HPDE6-E6E7 (cell line): ENCODE results near the gene TUBGCP3.

Experiments
- DNase-seq: peaks from one replicate; pipeline ENCODE4 v3.0.0; 2011; ENCODE audit warnings: missing footprints; ENCODE audit errors: extremely low spot score

The TUBGCP3 gene

GRCh38 chr13:112481458-112481857, 106.5 kb downstream of the TUBGCP3 start:
- DNase-seq: no peak

DNA sequence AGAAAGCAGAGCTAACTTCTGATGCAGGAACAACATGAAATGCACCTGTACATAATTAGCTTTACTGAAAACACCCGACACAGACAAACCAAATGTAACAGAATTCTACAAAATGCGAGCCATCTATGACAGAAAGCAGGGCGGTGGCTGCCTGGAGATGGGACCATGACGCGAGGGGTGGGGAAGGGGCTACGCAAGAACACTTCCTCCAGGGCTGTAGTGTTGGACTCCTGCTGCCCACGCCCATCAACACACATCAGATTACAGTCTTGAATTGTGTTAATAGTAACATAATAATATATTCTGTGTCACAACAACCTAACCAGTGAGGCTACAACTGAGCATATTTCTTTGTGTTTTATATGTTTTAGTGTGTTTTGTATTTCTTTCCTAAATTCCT, 108.6 kb downstream of the TUBGCP3 start:
- DNase-seq: no peak

- no peak for DNase-seq
Measured at GRCh38 chr13:112477070-112477619, 110.8 kb downstream of the TUBGCP3 start.

GRCh38 chr13:112475889-112476288, 112.1 kb downstream of the TUBGCP3 start:
- no peak for DNase-seq

GRCh38 chr13:112474869-112475268, 113.1 kb downstream of the TUBGCP3 start:
- DNase-seq: no peak

- DNase-seq: no peak
Measured at GRCh38 chr13:112473818-112474217, 114.1 kb downstream of the TUBGCP3 start.

GRCh38 chr13:112469071-112469745, 118.7 kb downstream of the TUBGCP3 start:
- no peak for DNase-seq

- DNase-seq: no peak
Measured at GRCh38 chr13:112468069-112468468, 119.9 kb downstream of the TUBGCP3 start.

- no peak for DNase-seq
Measured at GRCh38 chr13:112467236-112467635, 120.7 kb downstream of the TUBGCP3 start.

DNA sequence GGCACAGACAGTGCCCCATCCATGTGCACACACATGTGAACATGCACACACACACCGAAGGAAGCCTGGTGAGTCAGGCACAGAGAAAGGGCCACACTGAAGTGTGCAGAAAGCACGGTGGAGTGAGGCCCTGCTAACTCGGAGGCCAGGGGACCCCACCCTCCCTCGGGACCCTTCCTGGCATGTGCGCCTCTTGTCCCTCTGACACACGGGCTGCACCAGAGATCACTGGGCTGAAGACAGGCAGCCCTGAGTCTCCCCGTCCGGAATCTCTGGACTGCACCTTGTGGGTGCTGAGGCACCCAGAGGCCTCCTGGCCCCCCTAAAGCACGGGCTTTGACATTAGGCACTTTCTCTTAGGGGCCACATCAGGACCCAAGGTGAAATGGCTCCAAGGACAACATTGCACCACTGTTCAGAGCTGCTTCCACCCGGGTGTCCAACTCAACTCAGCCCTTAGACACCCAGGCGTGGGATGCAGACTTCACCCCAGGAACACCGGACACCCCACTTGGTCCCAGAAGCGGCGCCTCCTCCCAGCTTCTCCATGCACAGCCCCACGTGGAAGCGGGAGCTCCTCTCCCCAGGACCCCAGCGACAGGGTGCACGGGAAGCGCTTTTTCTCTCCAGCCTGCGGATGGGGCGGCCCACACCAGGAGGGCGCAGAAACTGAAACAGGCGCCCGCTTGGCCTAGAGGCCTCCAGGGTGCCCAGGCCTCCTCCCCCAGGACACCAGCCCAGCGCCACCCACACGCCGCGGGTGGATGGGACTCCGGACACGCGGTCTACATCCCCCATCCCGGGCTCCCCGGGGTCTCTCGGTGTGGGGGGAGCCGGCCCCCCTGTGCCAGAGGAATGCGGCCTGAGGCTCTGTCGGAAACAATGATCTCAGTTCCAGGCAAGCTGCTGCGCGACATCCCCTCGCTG, 121.6 kb downstream of the TUBGCP3 start:
- DNase-seq: no peak

DNA sequence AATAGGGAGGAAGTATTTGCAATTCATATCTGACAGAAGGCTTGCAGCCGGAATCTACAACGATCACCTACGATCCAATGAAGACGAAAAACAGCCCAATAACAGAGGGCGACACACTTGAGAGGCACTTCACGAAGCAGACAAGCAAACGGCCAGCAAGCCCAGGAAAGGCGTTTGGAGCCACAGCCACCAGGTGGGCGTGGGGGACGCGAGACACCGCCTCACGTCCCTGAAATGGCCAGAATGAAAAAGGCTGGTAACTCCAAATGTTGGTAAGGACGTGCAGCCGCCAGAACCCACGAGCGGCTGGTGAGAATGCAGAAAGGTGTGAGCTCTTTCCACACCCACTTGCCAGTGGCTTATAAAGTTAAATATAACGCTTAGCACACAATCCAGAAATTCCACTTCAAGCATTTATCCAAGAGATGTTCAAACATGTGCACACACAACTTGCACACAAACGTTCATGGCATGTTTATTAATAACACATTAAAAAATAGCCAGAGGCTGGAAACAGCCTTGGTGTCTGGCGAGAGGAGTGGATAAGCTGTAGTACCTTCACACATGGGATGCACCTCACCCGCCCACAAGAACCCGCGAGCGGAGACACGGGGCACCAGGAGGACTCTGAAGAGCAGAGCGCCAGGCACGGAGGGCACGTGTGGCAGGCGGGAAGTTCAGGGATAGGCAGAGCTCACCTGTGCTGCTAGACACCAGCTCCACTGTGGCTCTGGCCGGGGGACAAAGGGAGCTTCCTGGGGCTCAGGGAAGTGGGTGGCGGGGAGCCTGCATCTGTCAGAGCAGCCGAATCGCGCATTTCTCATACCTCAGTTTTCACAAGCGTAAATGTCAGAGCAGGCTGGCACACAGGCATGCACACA, 122.5 kb downstream of the TUBGCP3 start:
- DNase-seq: no peak

DNA sequence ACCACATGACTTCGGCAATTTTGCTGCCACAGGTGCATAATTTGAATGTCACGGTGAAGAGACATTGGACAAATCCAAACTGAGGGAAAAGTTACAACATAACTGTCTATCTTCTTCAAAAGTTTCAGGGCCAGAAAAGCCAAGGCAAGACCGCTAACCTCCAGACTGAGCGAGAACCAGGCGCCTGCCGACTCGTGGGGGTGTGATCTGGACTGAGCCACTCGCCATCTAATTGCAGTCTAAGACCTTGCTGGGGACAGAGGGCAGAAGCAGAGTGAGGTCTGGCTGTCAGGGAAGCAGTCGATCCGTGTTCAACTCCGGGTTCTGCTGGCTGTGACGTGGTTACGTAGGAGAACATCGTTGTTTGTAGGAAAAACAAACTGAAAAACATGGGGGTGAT, 123.2 kb downstream of the TUBGCP3 start:
- DNase-seq: no peak

DNA sequence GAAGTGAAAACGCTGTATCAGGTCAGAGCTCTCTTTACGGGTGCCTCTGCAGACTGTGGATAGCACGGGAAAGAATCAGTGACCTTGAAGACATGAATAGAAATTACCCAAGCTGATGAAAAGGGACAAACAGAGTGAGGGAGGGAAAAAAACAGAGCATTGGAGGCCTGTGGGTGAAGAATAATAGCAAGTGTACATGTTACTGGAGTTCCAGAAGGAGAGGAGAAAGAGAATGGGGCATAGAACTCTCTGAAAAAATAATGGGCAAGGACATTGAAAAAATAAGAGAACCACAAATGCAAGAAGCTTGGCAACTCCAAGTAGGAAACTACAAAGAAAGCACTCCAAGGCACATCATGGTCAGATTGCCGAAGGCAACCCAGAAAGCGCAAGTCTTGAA, 125.5 kb downstream of the TUBGCP3 start:
- no peak for DNase-seq

DNA sequence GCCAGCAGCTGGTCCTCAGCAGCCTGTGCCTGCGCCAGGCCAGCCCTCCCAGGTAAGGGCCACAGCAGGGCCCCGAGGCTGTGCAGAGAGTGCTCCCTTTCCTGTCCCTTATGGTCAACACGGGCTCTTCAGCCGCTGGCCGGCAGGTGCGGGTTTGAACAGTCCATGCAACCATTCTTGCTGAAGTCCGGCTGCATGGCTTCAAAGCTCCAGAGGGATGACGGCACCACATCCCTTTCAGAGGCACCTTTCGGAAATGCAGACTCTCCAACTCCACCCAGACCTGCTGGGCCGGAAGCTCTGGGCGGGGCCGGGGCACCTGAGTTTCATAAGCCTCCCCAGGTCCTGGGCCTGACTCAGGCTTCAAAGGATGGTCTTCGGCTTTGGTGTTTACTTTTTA, 130.5 kb downstream of the TUBGCP3 start:
- no peak for DNase-seq

- no peak for DNase-seq
Measured at GRCh38 chr13:112457081-112457480, 130.9 kb downstream of the TUBGCP3 start.

GRCh38 chr13:112456138-112457056, 131.6 kb downstream of the TUBGCP3 start:
- no peak for DNase-seq

DNA sequence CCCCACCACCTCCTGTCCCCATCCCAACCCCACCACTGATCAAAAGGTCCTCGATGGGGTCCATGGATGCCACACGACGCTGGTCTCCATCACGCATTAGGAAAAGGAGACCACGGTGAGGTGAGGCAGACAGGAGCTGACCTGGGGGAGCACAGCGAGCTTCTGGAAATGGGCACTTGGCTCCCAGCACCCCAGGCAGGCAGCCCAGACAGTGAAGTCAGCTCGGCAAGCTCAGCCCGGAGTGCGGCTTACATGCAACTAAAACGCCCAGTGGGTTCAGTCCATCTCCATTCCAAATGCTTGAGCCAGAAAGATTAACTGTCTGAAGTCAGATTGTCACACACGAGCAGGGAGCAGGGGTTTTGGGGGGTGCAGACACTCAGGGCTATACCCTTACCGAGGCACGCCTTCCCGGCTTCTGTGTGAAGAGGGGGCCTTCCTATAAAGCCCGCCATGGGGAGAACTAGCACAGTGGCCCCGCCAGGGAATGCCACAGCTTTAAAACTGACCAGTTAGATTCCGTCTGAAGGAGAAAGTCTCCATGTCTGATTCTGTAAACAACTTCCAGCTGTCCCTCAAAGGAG, 132.4 kb downstream of the TUBGCP3 start:
- no peak for DNase-seq

GRCh38 chr13:112454648-112455334, 133.2 kb downstream of the TUBGCP3 start:
- no peak for DNase-seq

DNA sequence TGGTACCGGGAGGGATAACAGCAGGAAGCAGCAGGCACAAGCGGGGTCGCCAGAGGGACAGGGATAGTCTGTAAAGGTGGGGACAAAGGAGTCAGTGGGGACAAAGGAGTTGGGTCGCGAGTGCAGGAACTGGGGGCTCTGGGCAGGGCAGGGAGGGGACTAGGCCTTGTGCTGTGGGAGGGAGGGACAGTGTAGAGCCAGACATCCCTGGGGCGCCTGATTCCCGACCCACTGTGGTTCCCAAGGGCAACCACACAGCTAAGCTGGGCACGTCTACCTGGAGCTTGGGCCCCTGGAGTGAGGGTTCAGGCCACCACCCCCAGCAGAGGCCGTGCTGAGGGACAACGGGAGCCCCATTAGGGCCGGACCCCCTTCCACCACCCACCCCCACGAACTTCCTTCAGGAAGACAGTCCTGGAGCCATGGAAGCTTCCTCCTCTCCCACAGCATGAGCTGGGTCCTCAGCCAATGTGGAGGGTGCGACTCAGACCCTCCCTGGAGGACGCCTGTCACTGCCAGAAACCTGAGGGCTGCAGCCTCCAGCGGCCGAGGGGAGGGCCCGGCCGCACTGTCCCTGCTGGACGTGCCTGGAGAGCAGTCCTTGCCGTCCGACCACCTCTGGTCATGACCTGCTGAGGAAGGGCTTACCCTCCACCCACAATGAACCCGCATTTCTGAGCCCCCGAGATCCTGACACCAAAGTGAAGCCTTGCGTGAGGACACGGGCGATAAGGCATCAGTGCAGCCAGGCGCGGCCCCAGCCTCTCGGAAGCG, 133.9 kb downstream of the TUBGCP3 start:
- DNase-seq: no peak
